Mucosa of stomach (tissue), 1 donor: Measurements from ENCODE around the gene MAGEL2.
"Not testable (repeated sequence)": the region's sequence is repeated elsewhere in the genome, so short reads cannot be mapped to it uniquely, and the experiment has no call there.

Experiments used
- H3K27me3 ChIP-seq: one replicate; pipeline ENCODE4 v1.7.0; 2013; ENCODE audit warnings: mild to moderate bottlenecking, low read length; ENCODE audit not compliant: control insufficient read depth, insufficient read depth
- H3K36me3 ChIP-seq: one replicate; pipeline ENCODE4 v1.7.0; 2013; ENCODE audit warnings: low read length; ENCODE audit not compliant: control insufficient read depth, insufficient read depth
- H3K4me1 ChIP-seq: one replicate; pipeline ENCODE4 v1.7.0; 2013; ENCODE audit warnings: mild to moderate bottlenecking, low read length; ENCODE audit not compliant: control insufficient read depth, insufficient read depth
- H3K4me3 ChIP-seq: one replicate; pipeline ENCODE4 v1.7.0; 2013; ENCODE audit warnings: low read length
- H3K9ac ChIP-seq: one replicate; pipeline ENCODE4 v1.7.0; 2013; ENCODE audit warnings: mild to moderate bottlenecking, low read length, moderate library complexity
- H3K9me3 ChIP-seq: one replicate; pipeline ENCODE4 v1.7.0; 2013; ENCODE audit warnings: mild to moderate bottlenecking, low read length, moderate library complexity; ENCODE audit not compliant: control insufficient read depth
- donor health status: Pancreatic carcinoma.

MAGEL2 gene

DNA sequence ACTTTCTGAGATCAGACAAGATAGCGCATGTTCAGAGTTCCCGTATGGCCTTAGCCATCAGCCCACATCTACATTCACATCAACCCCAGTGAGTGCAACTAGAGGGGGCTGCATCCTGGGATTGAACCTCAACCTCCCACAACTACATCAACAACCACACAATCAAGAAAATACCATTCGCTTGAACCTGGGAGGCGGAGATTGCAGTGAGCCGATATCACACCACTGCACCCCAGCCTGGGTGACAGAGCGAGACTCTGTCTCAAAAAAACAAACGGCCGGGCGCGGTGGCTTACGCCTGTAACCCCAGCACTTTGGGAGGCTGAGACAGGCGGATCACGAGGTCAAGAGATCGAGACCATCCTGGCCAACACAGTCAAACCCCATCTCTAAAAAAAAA is 50.4 kb downstream of the MAGEL2 start:
- H3K4me1 ChIP-seq, H3K9ac ChIP-seq: not testable (repeated sequence)

DNA sequence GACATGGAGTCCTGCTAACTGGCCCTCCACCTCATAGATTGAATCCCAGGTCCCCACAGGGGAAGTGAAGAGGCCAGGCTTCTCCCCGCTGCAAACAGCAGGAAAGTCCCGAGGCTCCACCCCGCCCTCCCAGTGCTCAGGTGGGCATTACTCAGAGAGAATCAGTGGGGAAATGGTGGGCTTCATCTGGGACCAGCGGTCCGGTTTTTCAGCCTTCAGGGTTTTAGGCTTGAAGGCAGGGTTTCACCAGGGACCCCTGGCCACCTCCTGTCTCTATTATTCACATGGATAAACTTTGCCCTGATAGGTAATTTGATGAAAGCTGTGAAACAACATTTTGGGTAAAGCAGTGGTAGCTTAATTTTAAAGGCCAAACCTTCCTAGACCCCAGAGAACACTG is 50.9 kb downstream of the MAGEL2 start:
- Histone ChIP-seq H3K9me3 (no peaks in the 10 kb centered on the region), H3K4me1 (no peaks in the 10 kb centered on the region), H3K9ac (no peak overlapping the region), H3K4me3 (no peak overlapping the region), H3K27me3 (no peaks in the 10 kb centered on the region), H3K36me3 (no peaks in the 10 kb centered on the region)

More for the DNA sequence above, 50.4 kb downstream of the MAGEL2 start:
- H3K4me3 ChIP-seq, H3K27me3 ChIP-seq, H3K9me3 ChIP-seq, H3K36me3 ChIP-seq: not testable (repeated sequence)

DNA sequence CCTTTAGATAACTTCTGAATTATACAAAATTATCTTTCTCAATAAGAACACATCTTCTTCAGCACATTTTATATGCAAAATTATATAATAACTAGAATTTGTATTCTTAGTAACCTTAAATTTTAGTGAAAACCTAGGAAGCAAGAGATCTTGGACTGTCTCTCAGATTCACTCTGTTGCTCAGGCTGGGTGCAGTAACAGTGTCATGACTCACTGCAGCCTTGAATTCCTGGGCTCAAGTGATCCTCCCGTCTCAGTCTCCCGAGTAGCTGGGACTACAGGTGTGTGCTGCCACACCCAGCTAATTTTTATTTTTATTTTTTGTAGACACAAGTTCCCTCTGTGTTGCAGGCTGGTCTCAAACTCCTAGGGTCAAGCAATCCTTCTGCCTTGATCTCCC is 52.3 kb downstream of the MAGEL2 start:
- no peaks in the 10 kb centered on the region for H3K27me3 ChIP-seq
- no peaks in the 10 kb centered on the region for H3K9me3 ChIP-seq

DNA sequence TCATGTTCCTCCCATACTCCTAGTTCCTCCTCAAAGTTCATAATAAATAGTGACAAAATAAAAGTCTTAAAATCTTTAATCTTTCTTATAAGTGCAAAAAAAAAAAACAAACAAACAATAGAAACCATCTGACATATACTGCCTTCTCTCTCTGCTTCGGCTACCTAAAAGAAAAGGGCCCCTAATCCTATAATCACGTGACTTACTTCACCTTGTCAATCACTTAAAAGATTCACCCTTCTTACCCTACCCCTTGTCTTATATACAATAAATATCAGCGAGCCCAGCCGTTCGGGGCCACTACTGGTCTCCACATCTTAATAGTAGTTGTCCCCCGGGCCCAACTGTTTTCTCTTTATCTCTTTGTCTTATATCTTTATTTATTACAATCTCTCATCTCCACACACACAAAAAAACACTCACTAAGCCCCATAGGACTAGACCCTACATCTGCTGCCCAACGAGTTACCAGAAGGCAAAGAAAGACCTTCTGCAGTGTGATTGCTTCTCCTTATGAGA is 53.4 kb downstream of the MAGEL2 start:
- Histone ChIP-seq H3K4me1 (no peaks in the 10 kb centered on the region), H3K4me3 (no peak overlapping the region), H3K27me3 (no peaks in the 10 kb centered on the region), H3K36me3 (no peaks in the 10 kb centered on the region), H3K9me3 (no peaks in the 10 kb centered on the region), H3K9ac (no peak overlapping the region)

More for the DNA sequence above, 52.3 kb downstream of the MAGEL2 start:
- Histone ChIP-seq H3K36me3 (no peaks in the 10 kb centered on the region), H3K9ac (no peak overlapping the region), H3K4me3 (no peak overlapping the region), H3K4me1 (no peaks in the 10 kb centered on the region)
